GM12878 (cell line): ENCODE measurements around the gene PRSS2. TPM values are rescaled to one million over a fixed set of nuclear protein-coding genes. Genes with fewer than 3 reads are reported as not detected.

Source experiments
- ATAC-seq: fragments of 200-7000 bp; cut with Tn5 transposase; 3 replicates; pipeline ENCODE4 v1.9.1; 2020; ENCODE audit warnings: mild to moderate bottlenecking, moderate library complexity
- BruUV-seq: library from RNA; stranded (reverse); fragments of 400-500 nt; replicated peaks from 2 replicates; lab custom pipeline; 2021; lab: Mats Ljungman, UMichigan
- CTCF ChIA-PET: fragments of 300-600 bp; sonication (Branson Sonifier 250); formaldehyde crosslinking; extraction: SDS; loops from one replicate; lab custom pipeline; 2021; ENCODE audit warnings: inconsistent platforms; lab: Yijun Ruan, JAX
- POLR2A ChIA-PET: fragments of 350-600 bp; formaldehyde crosslinking; extraction: SDS; loops from one replicate; lab custom pipeline; 2021; ENCODE audit warnings: inconsistent platforms; lab: Charles Lee
- RAD21 ChIA-PET: fragments of 300-600 bp; sonication (Branson Sonifier 250); formaldehyde crosslinking; loops from one replicate; lab custom pipeline; 2023; ENCODE audit warnings: antibody characterized with exemption; ENCODE audit not compliant: unreplicated experiment; lab: Charles Lee
- SMC1A ChIA-PET: fragments of 300-600 bp; sonication (Branson Sonifier 250); formaldehyde crosslinking; loops from one replicate; lab custom pipeline; 2023; ENCODE audit not compliant: unreplicated experiment, uncharacterized antibody; lab: Charles Lee
- DNase-seq: peaks from one replicate; pipeline ENCODE4 v3.0.0-alpha.2; 2011; ENCODE audit warnings: low read depth, low spot score
- FAIRE-seq: peaks from 3 replicates; lab custom pipeline; 2011; peaks lifted over from hg19 to GRCh38; lab: Jason Lieb, UNC
- H2AFZ ChIP-seq: 2 replicates; pipeline ENCODE4 v1.6.0; 2011; ENCODE audit warnings: low read depth, low read length, control low read depth; ENCODE audit not compliant: control insufficient read depth
- H3K27ac ChIP-seq: 2 replicates; pipeline ENCODE4 v1.5.1; 2011; ENCODE audit warnings: control low read depth; ENCODE audit not compliant: control insufficient read depth, insufficient read depth
- H3K27me3 ChIP-seq, 2 experiments: replicated peaks in 1 of 2; 2 replicates each; pipeline versions ENCODE4 v1.6.0 to v1.6.1; 2011; ENCODE audit warnings: low read length in 1 of 2; ENCODE audit not compliant: control insufficient read depth in 2 of 2, insufficient read depth in 2 of 2
- H3K36me3 ChIP-seq, 2 experiments: 2 replicates each; pipeline ENCODE4 v1.5.1; 2011; ENCODE audit warnings: low read length in 1 of 2; ENCODE audit not compliant: control insufficient read depth in 2 of 2, insufficient read depth in 2 of 2
- H3K4me1 ChIP-seq: 2 replicates; pipeline ENCODE4 v1.6.1; 2011; ENCODE audit warnings: mild to moderate bottlenecking, low read length, moderate library complexity, mixed read lengths; ENCODE audit not compliant: control insufficient read depth, insufficient read depth
- H3K4me2 ChIP-seq: 2 replicates; pipeline ENCODE4 v1.6.0; 2011; ENCODE audit warnings: control low read depth; ENCODE audit not compliant: control insufficient read depth, insufficient read depth
- H3K4me3 ChIP-seq: fragments of 200-600 bp; sonication (generic); 2 replicates; pipeline ENCODE4 v1.5.1; 2016
- H3K79me2 ChIP-seq: 2 replicates; pipeline ENCODE4 v1.6.0; 2011; ENCODE audit warnings: low read length; ENCODE audit not compliant: control insufficient read depth, insufficient read depth
- H3K9ac ChIP-seq: 2 replicates; pipeline ENCODE4 v1.8.0; 2011; ENCODE audit warnings: low read length, control low read depth, mixed read lengths; ENCODE audit not compliant: control insufficient read depth, insufficient read depth
- H3K9me3 ChIP-seq: replicated peaks from 3 replicates; pipeline ENCODE4 v1.5.1; 2011; ENCODE audit warnings: mild to moderate bottlenecking, low read length; ENCODE audit not compliant: control insufficient read depth, insufficient read depth
- H4K20me1 ChIP-seq: 2 replicates; pipeline ENCODE4 v1.6.0; 2011; ENCODE audit not compliant: control insufficient read depth, insufficient read depth
- ASH2L ChIP-seq: fragments of 300-600, 200-600 bp; sonication (generic); IDR thresholded peaks from 2 replicates; pipeline ENCODE4 v1.6.1; 2017; ENCODE audit warnings: low read depth, mild to moderate bottlenecking, borderline replicate concordance
- CHD1 ChIP-seq: IDR thresholded peaks from 2 replicates; pipeline ENCODE4 v1.6.1; 2012; ENCODE audit warnings: low read depth, low read length, improper control_type of control experiment
- CREB1 ChIP-seq: IDR thresholded peaks from 2 replicates; pipeline ENCODE4 v1.6.1; 2012; ENCODE audit warnings: low read depth, mild to moderate bottlenecking, inconsistent platforms
- E2F4 ChIP-seq: IDR thresholded peaks from 2 replicates; pipeline ENCODE4 v1.6.1; 2012; ENCODE audit warnings: low read depth, low read length, improper control_type of control experiment
- ETV6 ChIP-seq, 2 experiments: fragments of 450-650 bp in 1 of 2; IDR thresholded peaks in 1 of 2; conservative IDR thresholded peaks in 1 of 2; 2 replicates each; pipeline ENCODE4 v1.6.1; 2014; ENCODE audit warnings: antibody characterized with exemption in 1 of 2, borderline replicate concordance in 1 of 2, low read depth in 1 of 2, mild to moderate bottlenecking in 1 of 2, moderate library complexity in 1 of 2
- FOS ChIP-seq: IDR thresholded peaks from 3 replicates; pipeline ENCODE4 v1.6.1; 2011; ENCODE audit warnings: borderline replicate concordance; ENCODE audit not compliant: insufficient read length; ENCODE audit errors: extremely low read depth
- HCFC1 ChIP-seq: fragments of 150-350 bp; IDR thresholded peaks from 2 replicates; pipeline ENCODE4 v1.6.1; 2014; ENCODE audit warnings: low read length
- KLF5 ChIP-seq: fragments of 450-650 bp; IDR thresholded peaks from 2 replicates; pipeline ENCODE4 v1.6.1; 2014; ENCODE audit warnings: mild to moderate bottlenecking; ENCODE audit not compliant: partially characterized antibody
- MTA2 ChIP-seq: fragments of 450-650 bp; IDR thresholded peaks from 2 replicates; pipeline ENCODE4 v1.6.1; 2016; ENCODE audit warnings: low read depth, mild to moderate bottlenecking, moderate library complexity
- NFYA ChIP-seq: IDR thresholded peaks from 2 replicates; pipeline ENCODE4 v1.6.1; 2011; ENCODE audit warnings: low read depth, mild to moderate bottlenecking, low read length, improper control_type of control experiment, borderline replicate concordance
- PAX5 ChIP-seq: IDR thresholded peaks from 2 replicates; pipeline ENCODE4 v1.6.1; 2011; ENCODE audit warnings: low read depth, low read length, borderline replicate concordance
- POLR2AphosphoS2 ChIP-seq: IDR thresholded peaks from 2 replicates; pipeline ENCODE4 v1.6.1; 2011; ENCODE audit warnings: low read depth, mild to moderate bottlenecking, low read length, improper control_type of control experiment, moderate library complexity
- POLR2AphosphoS5 ChIP-seq: IDR thresholded peaks from 2 replicates; pipeline ENCODE4 v1.6.1; 2011; ENCODE audit warnings: mild to moderate bottlenecking, low read length, inconsistent platforms
- SMARCA5 ChIP-seq: fragments of 450-650 bp; IDR thresholded peaks from 2 replicates; pipeline ENCODE4 v1.6.1; 2017; ENCODE audit warnings: mild to moderate bottlenecking
- TCF12 ChIP-seq: IDR thresholded peaks from 2 replicates; pipeline ENCODE4 v1.6.1; 2011; ENCODE audit warnings: low read depth, mild to moderate bottlenecking, low read length
- WGBS: methylation state at CpG from one replicate; pipeline ENCODE4 v1.1.6; 2016; ENCODE audit warnings: low lambda C conversion rate; ENCODE audit not compliant: insufficient replicate concordance, insufficient coverage; ENCODE audit errors: missing lambda C conversion rate; 5-methylcytosine and 5-hydroxymethylcytosine counted together
- in situ Hi-C: fragments of 300-500 bp; cut with MboI; formaldehyde crosslinking; loops from 9 replicates; pipeline ENCODE4 v1.14.3; 2018; ENCODE audit warnings: mixed read lengths
- intact Hi-C: fragments of 100-400 bp; cut with micrococcal nuclease; formaldehyde crosslinking; loops from one replicate; pipeline ENCODE4 v1.14.2; 2022; ENCODE audit not compliant: unreplicated experiment
- polyA plus RNA-seq, 11 experiments: library from polyadenylated mRNA; depleted of rRNA in 4 of 11; unstranded in 6 of 11; stranded (reverse) in 5 of 11; fragments of >200 nt; fragmentation: Nextera tagmentation in 4 of 11; fragmentation: Illumina TruSeq in 1 of 11; extraction: Ambion mirVana in 4 of 11; extraction: Trizol in 1 of 11; gene quantifications; 1 replicate in 1 of 11; 2 replicates in 10 of 11; pipeline versions ENCODE4 v1.2.1 to v1.2.3, GENCODE V29; 2011 to 2016; ENCODE audit warnings: inconsistent platforms in 2 of 11, missing spikeins in 2 of 11, low read depth in 1 of 11
- total RNA-seq, 4 experiments: library from RNA; depleted of rRNA in 3 of 4; stranded (reverse); fragments of >200 nt in 3 of 4; fragmentation: Illumina TruSeq in 1 of 4; extraction: Trizol in 1 of 4; gene quantifications; 2 replicates each; pipeline versions ENCODE4 v1.2.1 to v1.2.3, GENCODE V29; 2013 to 2021
- TF ChIP-seq, protein P1 (sequence below): fragments of 450-650 bp; IDR thresholded peaks from 2 replicates; pipeline ENCODE4 v1.6.1; 2016; ENCODE audit warnings: mild to moderate bottlenecking
- TF ChIP-seq, protein P2 (sequence below): fragments of 450-650 bp; IDR thresholded peaks from 2 replicates; pipeline ENCODE4 v1.6.1; 2016; ENCODE audit warnings: mild to moderate bottlenecking
- TF ChIP-seq, protein P3 (sequence below): IDR thresholded peaks from 2 replicates; pipeline ENCODE4 v1.6.1; 2011; ENCODE audit warnings: low read depth, low read length, improper control_type of control experiment, borderline replicate concordance

PRSS2 gene
- total and polyA plus RNA-seq, 10 of the 15 experiments (the other 5 are each of a cell fraction or from before 2014, with no cell fraction given) = 0.21 to 28.8 (median 0.41) TPM; not detected in 7

GRCh38 chr7:142796501-142797390, 26.0 kb downstream of the PRSS2 start:
- intact Hi-C loops (loop anchor here (1.0 kb wide), 1 partner anchor 12 kb away; no protein-coding TSS in a partner anchor), in situ Hi-C loops (no loop called here)
- POLR2A ChIA-PET = interaction anchor here (1.0 to 16.4 kb wide), 4 partner anchors 9 to 12 kb away, joined by 4 to 325 read pairs (median 8); no protein-coding TSS in a partner anchor
- peaks cover 0 to 2% of the 10 kb centered on the region in 2 experiments; a peak in 2 of 4 replicates for H3K36me3 ChIP-seq
- H3K79me2 ChIP-seq = peaks cover 10% of the 10 kb centered on the region
- SMC1A ChIA-PET = interaction anchor here (2.7 to 24.6 kb wide), 3 partner anchors 11 to 25 kb away, joined by 10 to 786 read pairs (median 107); no protein-coding TSS in a partner anchor
- H3K4me3 ChIP-seq = peak overlapping the region; percentile 71
- WGBS = 2% methylated on average over 65 of the region's 74 CpGs
- FAIRE-seq (no peak), DNase-seq (no peak), ATAC-seq (peak; percentile 66)
- RAD21 ChIA-PET = interaction anchor here (0.7 to 20.4 kb wide), 3 partner anchors 11 to 82 kb away, joined by 3 to 813 read pairs (median 115); no protein-coding TSS in a partner anchor
- CTCF ChIA-PET = interaction anchor here (1.1 to 28.6 kb wide), 4 partner anchors 9 to 84 kb away, joined by 3 to 1055 read pairs (median 530); no protein-coding TSS in a partner anchor
- no peaks in the 10 kb centered on the region for H3K9me3 ChIP-seq
- H3K27ac ChIP-seq = peak overlapping the region; percentile 62
- no TSS peak for BruUV-seq
- peak overlapping the region; percentile 66 for H2AFZ ChIP-seq
- H3K4me1 ChIP-seq = peaks cover 6% of the 10 kb centered on the region
- H3K9ac ChIP-seq = peak overlapping the region; percentile 66
- peak overlapping the region; percentile 96 for H3K4me2 ChIP-seq
- no peaks in the 10 kb centered on the region for H3K27me3 ChIP-seq
- no peaks in the 10 kb centered on the region for H4K20me1 ChIP-seq
- TF ChIP-seq KLF5 (no peak), ETV6 (conservative IDR thresholded peaks at IDR 0.05 in 1 of 2, IDR thresholded peaks at IDR 0.05 in 1 of 2; ENCODE audit: borderline replicate concordance in 1 of 2, low read depth in 1 of 2) (no peak), MTA2 (no peak), NFYA (no peak), FOS (no peak), E2F4 (no peak), POLR2AphosphoS2 (0 out of 2 replicates have a peak, but pooled peaks have one; percentile 40), PAX5 (0 out of 2 replicates have a peak, but pooled peaks have one; percentile 8), CHD1 (peak; percentile 28; the same call in 1 of the 2 replicates), SMARCA5 (no peak), POLR2AphosphoS5 (0 out of 2 replicates have a peak, but pooled peaks have one; percentile 28), CREB1 (no peak), HCFC1 (no peak), TCF12 (0 out of 2 replicates have a peak, but pooled peaks have one; percentile 4), ASH2L (no peak)
- TF ChIP-seq, protein P1, sequence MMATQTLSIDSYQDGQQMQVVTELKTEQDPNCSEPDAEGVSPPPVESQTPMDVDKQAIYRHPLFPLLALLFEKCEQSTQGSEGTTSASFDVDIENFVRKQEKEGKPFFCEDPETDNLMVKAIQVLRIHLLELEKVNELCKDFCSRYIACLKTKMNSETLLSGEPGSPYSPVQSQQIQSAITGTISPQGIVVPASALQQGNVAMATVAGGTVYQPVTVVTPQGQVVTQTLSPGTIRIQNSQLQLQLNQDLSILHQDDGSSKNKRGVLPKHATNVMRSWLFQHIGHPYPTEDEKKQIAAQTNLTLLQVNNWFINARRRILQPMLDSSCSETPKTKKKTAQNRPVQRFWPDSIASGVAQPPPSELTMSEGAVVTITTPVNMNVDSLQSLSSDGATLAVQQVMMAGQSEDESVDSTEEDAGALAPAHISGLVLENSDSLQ = no peak
- TF ChIP-seq, protein P2, sequence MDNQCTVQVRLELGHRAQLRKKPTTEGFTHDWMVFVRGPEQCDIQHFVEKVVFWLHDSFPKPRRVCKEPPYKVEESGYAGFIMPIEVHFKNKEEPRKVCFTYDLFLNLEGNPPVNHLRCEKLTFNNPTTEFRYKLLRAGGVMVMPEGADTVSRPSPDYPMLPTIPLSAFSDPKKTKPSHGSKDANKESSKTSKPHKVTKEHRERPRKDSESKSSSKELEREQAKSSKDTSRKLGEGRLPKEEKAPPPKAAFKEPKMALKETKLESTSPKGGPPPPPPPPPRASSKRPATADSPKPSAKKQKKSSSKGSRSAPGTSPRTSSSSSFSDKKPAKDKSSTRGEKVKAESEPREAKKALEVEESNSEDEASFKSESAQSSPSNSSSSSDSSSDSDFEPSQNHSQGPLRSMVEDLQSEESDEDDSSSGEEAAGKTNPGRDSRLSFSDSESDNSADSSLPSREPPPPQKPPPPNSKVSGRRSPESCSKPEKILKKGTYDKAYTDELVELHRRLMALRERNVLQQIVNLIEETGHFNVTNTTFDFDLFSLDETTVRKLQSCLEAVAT = peak; percentile 62; the same call in 1 of the 2 replicates
- TF ChIP-seq, protein P3, sequence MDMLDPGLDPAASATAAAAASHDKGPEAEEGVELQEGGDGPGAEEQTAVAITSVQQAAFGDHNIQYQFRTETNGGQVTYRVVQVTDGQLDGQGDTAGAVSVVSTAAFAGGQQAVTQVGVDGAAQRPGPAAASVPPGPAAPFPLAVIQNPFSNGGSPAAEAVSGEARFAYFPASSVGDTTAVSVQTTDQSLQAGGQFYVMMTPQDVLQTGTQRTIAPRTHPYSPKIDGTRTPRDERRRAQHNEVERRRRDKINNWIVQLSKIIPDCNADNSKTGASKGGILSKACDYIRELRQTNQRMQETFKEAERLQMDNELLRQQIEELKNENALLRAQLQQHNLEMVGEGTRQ = no peak
